ENCODE results near the gene OPRL1.

OPRL1 gene

DNA sequence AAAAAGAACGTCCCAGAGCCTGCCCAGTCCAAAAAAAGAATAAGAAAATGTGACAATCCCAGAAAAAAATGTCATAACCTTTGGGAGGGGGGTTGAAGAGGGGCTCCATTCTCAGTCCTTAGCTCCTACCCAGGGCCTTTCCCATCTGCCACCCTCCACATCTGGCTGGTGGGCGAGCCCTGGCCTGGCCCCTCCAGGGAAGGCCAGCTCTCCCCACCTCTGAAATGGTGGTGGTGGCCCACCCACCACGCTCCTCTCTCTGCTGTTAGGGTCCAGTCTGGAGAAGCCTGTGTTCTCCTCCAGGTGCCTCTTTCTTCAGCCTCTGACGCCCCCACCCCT, 979 bp upstream of the OPRL1 start:
- Histone ChIP-seq H3K36me3 (peaks cover 34% of the 10 kb centered on the region), H3K9me3 (peaks cover under 1% of the 10 kb centered on the region), H3K27ac (peak overlapping the region; percentile 99), H3K4me1 (ENCODE audit: control insufficient read depth in 1 of 2, insufficient read depth in 1 of 2, low read depth in 1 of 2, low read length in 1 of 2) (peaks cover 68 to 79% of the 10 kb centered on the region in 2 experiments), H3K27me3 (peaks cover 4% of the 10 kb centered on the region), H3K4me3 (ENCODE audit: low read depth in 1 of 2, low read length in 1 of 2) (peak overlapping the region; percentile 99 to 100)
- TF ChIP-seq, protein P1, sequence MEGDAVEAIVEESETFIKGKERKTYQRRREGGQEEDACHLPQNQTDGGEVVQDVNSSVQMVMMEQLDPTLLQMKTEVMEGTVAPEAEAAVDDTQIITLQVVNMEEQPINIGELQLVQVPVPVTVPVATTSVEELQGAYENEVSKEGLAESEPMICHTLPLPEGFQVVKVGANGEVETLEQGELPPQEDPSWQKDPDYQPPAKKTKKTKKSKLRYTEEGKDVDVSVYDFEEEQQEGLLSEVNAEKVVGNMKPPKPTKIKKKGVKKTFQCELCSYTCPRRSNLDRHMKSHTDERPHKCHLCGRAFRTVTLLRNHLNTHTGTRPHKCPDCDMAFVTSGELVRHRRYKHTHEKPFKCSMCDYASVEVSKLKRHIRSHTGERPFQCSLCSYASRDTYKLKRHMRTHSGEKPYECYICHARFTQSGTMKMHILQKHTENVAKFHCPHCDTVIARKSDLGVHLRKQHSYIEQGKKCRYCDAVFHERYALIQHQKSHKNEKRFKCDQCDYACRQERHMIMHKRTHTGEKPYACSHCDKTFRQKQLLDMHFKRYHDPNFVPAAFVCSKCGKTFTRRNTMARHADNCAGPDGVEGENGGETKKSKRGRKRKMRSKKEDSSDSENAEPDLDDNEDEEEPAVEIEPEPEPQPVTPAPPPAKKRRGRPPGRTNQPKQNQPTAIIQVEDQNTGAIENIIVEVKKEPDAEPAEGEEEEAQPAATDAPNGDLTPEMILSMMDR (IDR thresholded peaks at IDR 0.05), result no peak

DNA sequence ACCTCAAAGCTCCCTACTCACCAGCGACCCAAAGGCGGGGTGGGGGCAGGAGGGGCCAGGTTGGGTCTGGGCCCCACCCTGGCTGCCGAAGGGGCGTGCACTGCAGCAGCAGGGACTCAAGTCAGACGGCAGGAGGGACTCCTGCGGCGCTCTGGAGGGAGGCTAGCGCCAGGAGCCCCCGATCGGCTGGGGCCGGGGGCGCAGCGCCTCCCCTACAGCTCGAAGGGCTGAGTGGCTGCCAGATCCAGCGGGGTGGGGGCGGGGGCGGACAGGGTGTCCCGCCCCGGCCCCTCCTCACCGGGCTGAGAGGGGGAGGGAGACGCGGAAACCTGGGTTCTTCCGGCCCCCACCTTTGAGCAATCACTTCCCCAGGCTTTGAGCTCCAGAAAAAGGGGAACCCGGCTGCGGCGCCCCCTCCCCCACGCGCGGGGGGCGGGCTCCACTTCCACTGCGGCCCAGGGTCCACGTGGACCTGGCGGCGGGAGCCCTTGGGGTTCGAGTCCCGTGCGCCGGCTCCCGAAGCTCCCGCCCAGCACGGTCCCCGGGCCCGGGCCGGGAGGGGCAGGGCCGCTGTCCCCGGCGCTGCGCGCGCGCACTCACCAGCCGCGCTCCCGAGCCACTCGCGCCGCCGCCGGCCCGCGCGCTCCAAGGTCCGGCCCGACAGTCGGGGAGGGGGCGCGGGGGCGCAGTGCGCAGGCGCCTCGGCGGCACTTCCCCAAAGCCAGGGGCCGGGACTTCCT, 439 bp upstream of the OPRL1 start, which contains the start of gene RGS19:
Gene RGS19 (minus strand): TSS at position 246 of the 740 bp plus-strand sequence. CDS start 2,632 bp downstream, outside the sequence.
- Histone ChIP-seq H3K4me1 (ENCODE audit: control insufficient read depth in 1 of 2, insufficient read depth in 1 of 2, low read depth in 1 of 2, low read length in 1 of 2) (peaks cover 68 to 79% of the 10 kb centered on the region in 2 experiments), H3K27ac (peak within 1 kb of the TSS; percentile 99), H3K27me3 (peaks cover 9% of the 10 kb centered on the region), H3K36me3 (peaks cover 28% of the 10 kb centered on the region), H3K4me3 (ENCODE audit: low read depth in 1 of 2, low read length in 1 of 2) (peak within 1 kb of the TSS; percentile 99 to 100), H3K9me3 (no peaks in the 10 kb centered on the region)
- TF ChIP-seq, protein P1 (IDR thresholded peaks at IDR 0.05), result no peak

DNA sequence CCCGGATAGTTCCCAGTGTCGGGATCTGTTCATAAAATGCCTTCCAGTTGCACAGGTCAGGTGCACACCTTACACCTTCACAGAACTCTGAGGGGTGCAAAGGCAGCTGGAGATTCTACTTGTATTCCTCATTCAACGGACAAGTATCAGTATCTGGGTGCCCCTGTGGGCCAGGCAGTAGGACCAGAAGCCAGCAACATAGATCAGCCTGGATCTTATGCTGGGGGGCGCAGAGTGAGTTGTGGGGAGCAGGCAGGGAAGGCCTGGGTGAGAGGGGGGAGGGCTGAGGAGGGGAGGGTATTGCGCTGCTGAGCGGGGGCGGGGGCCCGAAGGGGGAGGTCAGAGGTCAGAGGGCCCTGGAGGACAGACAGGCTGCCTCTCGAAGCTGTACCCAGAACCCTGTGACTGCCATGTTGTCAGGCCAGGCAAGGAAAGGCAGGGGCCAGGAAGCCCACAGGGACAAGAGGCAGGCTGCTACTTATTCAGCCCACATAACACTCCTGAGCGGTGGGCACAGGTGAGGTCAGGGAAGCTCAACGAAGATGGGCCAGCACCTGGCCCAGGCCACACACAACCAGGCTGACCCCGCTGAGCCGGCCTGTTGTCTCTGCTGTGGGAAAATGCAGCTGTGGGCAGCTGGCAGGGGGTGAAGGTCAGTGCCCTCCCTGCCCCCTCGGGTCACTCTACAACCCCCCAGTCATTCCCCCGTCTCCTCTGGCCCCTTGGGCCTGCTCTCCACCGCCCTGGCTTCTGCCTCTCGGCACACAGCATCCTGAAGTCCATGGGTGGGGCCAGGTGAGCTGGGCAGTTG, 1.1 kb downstream of the OPRL1 start:
- TF ChIP-seq, protein P1 (IDR thresholded peaks at IDR 0.05), result no peak
- peaks cover 58 to 67% of the 10 kb centered on the region in 2 experiments for H3K4me1 ChIP-seq (ENCODE audit: control insufficient read depth in 1 of 2, insufficient read depth in 1 of 2, low read depth in 1 of 2, low read length in 1 of 2)
- H3K27me3 ChIP-seq, result peaks cover 25% of the 10 kb centered on the region
- H3K4me3 ChIP-seq (ENCODE audit: low read depth in 1 of 2, low read length in 1 of 2), result peak overlapping the region; percentile 97 to 100
- no peaks in the 10 kb centered on the region for H3K9me3 ChIP-seq
- H3K27ac ChIP-seq, result peak overlapping the region; percentile 99
- peaks cover 12% of the 10 kb centered on the region for H3K36me3 ChIP-seq

DNA sequence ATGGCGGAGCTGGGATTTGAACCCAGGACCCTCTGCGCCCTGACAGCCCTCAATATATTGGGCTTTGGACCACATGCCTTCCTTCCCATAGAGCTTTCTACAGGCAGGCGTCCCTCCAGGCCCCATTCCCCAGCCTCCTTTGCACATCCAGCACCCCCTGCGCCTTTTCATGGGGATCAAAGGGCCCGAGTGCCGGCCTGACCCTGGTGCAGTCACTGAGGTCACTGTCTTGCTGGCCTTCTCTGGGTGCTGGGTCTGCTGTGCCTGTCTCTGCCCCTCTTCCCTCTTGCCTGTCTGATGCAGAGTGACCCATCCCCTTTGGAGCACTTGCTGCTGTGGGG, 1.7 kb downstream of the OPRL1 start:
- Histone ChIP-seq H3K27me3 (peaks cover 28% of the 10 kb centered on the region), H3K9me3 (no peaks in the 10 kb centered on the region), H3K36me3 (peaks cover 7% of the 10 kb centered on the region), H3K4me1 (ENCODE audit: control insufficient read depth in 1 of 2, insufficient read depth in 1 of 2, low read depth in 1 of 2, low read length in 1 of 2) (peaks cover 53 to 61% of the 10 kb centered on the region in 2 experiments), H3K27ac (peak overlapping the region; percentile 99), H3K4me3 (ENCODE audit: low read depth in 1 of 2, low read length in 1 of 2) (peak overlapping the region; percentile 97 to 100)
- TF ChIP-seq, protein P1 (IDR thresholded peaks at IDR 0.05), result no peak

DNA sequence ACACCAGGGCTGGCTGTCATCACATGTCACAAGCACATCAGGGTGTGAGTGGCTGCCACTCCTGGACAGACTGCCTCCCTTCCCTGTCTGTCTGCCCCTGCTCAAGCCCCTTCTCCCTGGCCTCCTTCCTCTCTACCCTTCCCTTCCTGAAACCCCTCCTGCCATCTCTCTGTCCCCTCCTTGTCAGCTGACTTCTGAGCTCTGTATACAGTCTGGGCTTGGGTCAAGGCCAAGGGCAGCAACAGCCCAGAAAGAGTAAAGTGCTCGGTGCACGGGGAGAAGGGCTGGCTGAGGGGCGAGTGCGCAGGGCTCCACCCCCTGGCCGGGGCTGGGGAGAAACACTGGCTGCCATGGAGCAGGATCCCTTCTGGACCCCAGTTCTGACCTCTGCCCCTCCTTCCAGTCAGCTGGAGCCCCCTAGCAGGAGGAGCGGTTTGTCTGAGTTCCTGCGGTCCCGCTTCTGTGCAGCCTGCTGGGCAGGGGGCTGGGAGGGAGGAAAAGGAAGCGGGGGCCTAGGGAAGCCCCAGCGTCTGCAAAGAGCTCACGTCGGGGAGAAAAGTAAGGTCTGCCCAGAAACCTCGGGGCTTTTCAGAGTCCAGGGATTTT, 2.3 kb downstream of the OPRL1 start:
- H3K9me3 ChIP-seq, result no peaks in the 10 kb centered on the region
- TF ChIP-seq, protein P1 (IDR thresholded peaks at IDR 0.05), result no peak
- peaks cover 28% of the 10 kb centered on the region for H3K27me3 ChIP-seq
- peak overlapping the region; percentile 97 to 100 for H3K4me3 ChIP-seq (ENCODE audit: low read depth in 1 of 2, low read length in 1 of 2)
- H3K27ac ChIP-seq, result peak overlapping the region; percentile 99
- H3K4me1 ChIP-seq (ENCODE audit: control insufficient read depth in 1 of 2, insufficient read depth in 1 of 2, low read depth in 1 of 2, low read length in 1 of 2), result peaks cover 51 to 57% of the 10 kb centered on the region in 2 experiments
- H3K36me3 ChIP-seq, result peaks cover 4% of the 10 kb centered on the region

All from neutrophil (primary cell).